HepG2 (cell line): Measurements from ENCODE around the gene ABCC3. TPM values are rescaled to one million over a fixed set of nuclear protein-coding genes. Genes with fewer than 3 reads are reported as not detected.

Experiments used
- polyA plus RNA-seq, 8 experiments: library from polyadenylated mRNA; depleted of rRNA in 3 of 8; stranded (reverse) in 7 of 8; unstranded in 1 of 8; fragments of >200 nt; fragmentation: Illumina TruSeq in 4 of 8; extraction: Trizol in 4 of 8; gene quantifications; 2 replicates each; pipeline versions ENCODE4 v1.2.1 to v1.2.3, GENCODE V29; 2011 to 2016; ENCODE audit warnings: low read depth in 4 of 8, missing spikeins in 1 of 8, mixed read lengths in 1 of 8; ENCODE audit not compliant: insufficient read depth in 1 of 8
- small RNA-seq, 3 experiments: library from RNA; depleted of rRNA; stranded (forward); fragments of <200 nt; gene quantifications; one replicate each; pipeline ENCODE3, GENCODE V24; 2012; ENCODE audit warnings: low read depth in 2 of 3, low replicate concordance in 1 of 3; ENCODE audit not compliant: insufficient read length in 3 of 3, insufficient read depth in 2 of 3
- total RNA-seq, 5 experiments: library from RNA; depleted of rRNA; stranded (reverse); fragments of >200 nt; fragmentation: Illumina TruSeq; extraction: Trizol; gene quantifications; 2 replicates each; pipeline ENCODE4 v1.2.3, GENCODE V29; 2016; ENCODE audit warnings: low read depth in 1 of 5

ABCC3 gene
- total and polyA plus RNA-seq, 2 of the 13 experiments (the other 11 are each of a cell fraction or from before 2014, with no cell fraction given) = 25.2 to 50.7 TPM

Small RNA genes within 50 kb of the gene (small RNA-seq; reads per million reads assigned to genes)
- 0 reads per million in 3 experiments for gene RF00019

Other genes starting within 250 kb of the ABCC3 start
- gene LRRC59, start 237.4 kb upstream of the ABCC3 start, total RNA-seq (2016; rRNA removed; fragmentation: Illumina TruSeq; extraction: Trizol) = 222 and 239 TPM in 2 replicates
- 87.3 and 93.2 TPM in 2 replicates for gene LRRC59, start 237.4 kb upstream of the ABCC3 start, polyA plus RNA-seq (2011; rRNA removed)
- 32.0 and 87.3 TPM in 2 replicates for gene ACSF2, start 208.7 kb upstream of the ABCC3 start, total RNA-seq (2016; rRNA removed; fragmentation: Illumina TruSeq; extraction: Trizol)
- gene ACSF2, start 208.7 kb upstream of the ABCC3 start, polyA plus RNA-seq (2011; rRNA removed) = 109 and 117 TPM in 2 replicates
- gene CHAD, start 166.0 kb upstream of the ABCC3 start, total RNA-seq (2016; rRNA removed; fragmentation: Illumina TruSeq; extraction: Trizol) = not detected in 2 replicates
- 1.4 and 2.2 TPM in 2 replicates for gene CHAD, start 166.0 kb upstream of the ABCC3 start, polyA plus RNA-seq (2011; rRNA removed)
- 16.0 and 22.7 TPM in 2 replicates for gene RSAD1, start 156.0 kb upstream of the ABCC3 start, total RNA-seq (2016; rRNA removed; fragmentation: Illumina TruSeq; extraction: Trizol)
- 27.7 and 36.1 TPM in 2 replicates for gene RSAD1, start 156.0 kb upstream of the ABCC3 start, polyA plus RNA-seq (2011; rRNA removed)
- gene MYCBPAP, start 126.4 kb upstream of the ABCC3 start, total RNA-seq (2016; rRNA removed; fragmentation: Illumina TruSeq; extraction: Trizol) = 0.24 and 0.36 TPM in 2 replicates
- gene MYCBPAP, start 126.4 kb upstream of the ABCC3 start, polyA plus RNA-seq (2011; rRNA removed) = 0.18 and 0.22 TPM in 2 replicates
- gene EPN3, start 102.1 kb upstream of the ABCC3 start, total RNA-seq (2016; rRNA removed; fragmentation: Illumina TruSeq; extraction: Trizol) = 0.41 and 0.95 TPM in 2 replicates
- 0.05 and 0.11 TPM in 2 replicates for gene EPN3, start 102.1 kb upstream of the ABCC3 start, polyA plus RNA-seq (2011; rRNA removed)
- gene SPATA20, start 87.7 kb upstream of the ABCC3 start, total RNA-seq (2016; rRNA removed; fragmentation: Illumina TruSeq; extraction: Trizol) = 35.7 and 64.8 TPM in 2 replicates
- gene SPATA20, start 87.7 kb upstream of the ABCC3 start, polyA plus RNA-seq (2011; rRNA removed) = 36.1 and 38.1 TPM in 2 replicates
- gene CACNA1G, start 74.2 kb upstream of the ABCC3 start, total RNA-seq (2016; rRNA removed; fragmentation: Illumina TruSeq; extraction: Trizol) = 0.02 TPM in 1 of 2 replicates, not detected in the other
- 0.01 TPM in 1 of 2 replicates, not detected in the other for gene CACNA1G, start 74.2 kb upstream of the ABCC3 start, polyA plus RNA-seq (2011; rRNA removed)
- 46.4 and 52.4 TPM in 2 replicates for gene ANKRD40, start 73.0 kb downstream of the ABCC3 start, total RNA-seq (2016; rRNA removed; fragmentation: Illumina TruSeq; extraction: Trizol)
- 30.2 and 35.0 TPM in 2 replicates for gene ANKRD40, start 73.0 kb downstream of the ABCC3 start, polyA plus RNA-seq (2011; rRNA removed)
- 60.2 and 108 TPM in 2 replicates for gene LUC7L3, start 84.7 kb downstream of the ABCC3 start, total RNA-seq (2016; rRNA removed; fragmentation: Illumina TruSeq; extraction: Trizol)
- 95.9 and 120 TPM in 2 replicates for gene LUC7L3, start 84.7 kb downstream of the ABCC3 start, polyA plus RNA-seq (2011; rRNA removed)
- gene ANKRD40CL, start 132.6 kb downstream of the ABCC3 start, total RNA-seq (2016; rRNA removed; fragmentation: Illumina TruSeq; extraction: Trizol) = 0.11 TPM in 1 of 2 replicates, not detected in the other
- 0.03 and 0.09 TPM in 2 replicates for gene ANKRD40CL, start 132.6 kb downstream of the ABCC3 start, polyA plus RNA-seq (2011; rRNA removed)
- gene WFIKKN2, start 200.7 kb downstream of the ABCC3 start, total RNA-seq (2016; rRNA removed; fragmentation: Illumina TruSeq; extraction: Trizol) = not detected in 2 replicates
- gene WFIKKN2, start 200.7 kb downstream of the ABCC3 start, polyA plus RNA-seq (2011; rRNA removed) = not detected in 2 replicates
- 19.4 and 21.9 TPM in 2 replicates for gene TOB1, start 231.5 kb downstream of the ABCC3 start, total RNA-seq (2016; rRNA removed; fragmentation: Illumina TruSeq; extraction: Trizol)
- 52.5 and 57.7 TPM in 2 replicates for gene TOB1, start 231.5 kb downstream of the ABCC3 start, polyA plus RNA-seq (2011; rRNA removed)